NB4 (cell line): ENCODE data around the gene FCMR.

Experiments used
- DNase-seq: peaks from one replicate; pipeline ENCODE4 v3.0.0; 2010; ENCODE audit warnings: low read depth
- H3K4me3 ChIP-seq: one replicate; pipeline ENCODE4 v1.5.1; 2011; ENCODE audit warnings: mild to moderate bottlenecking, low read depth, low read length, moderate library complexity
- MYC ChIP-seq: IDR thresholded peaks from 2 replicates; pipeline ENCODE4 v1.6.1; 2011; ENCODE audit warnings: low read depth, low read length
- POLR2A ChIP-seq: IDR thresholded peaks from 2 replicates; pipeline ENCODE4 v1.6.1; 2011; ENCODE audit warnings: mild to moderate bottlenecking; ENCODE audit not compliant: insufficient read length; ENCODE audit errors: extremely low read depth
- TF ChIP-seq, protein P1 (sequence below): IDR thresholded peaks from one replicate; pipeline ENCODE4 v1.5.1; 2012; ENCODE audit warnings: low read depth, low read length
- TF ChIP-seq, protein P2 (sequence below): IDR thresholded peaks from 2 replicates; pipeline ENCODE4 v1.6.1; 2011; ENCODE audit warnings: low read depth, low read length

Gene FCMR, protein sequence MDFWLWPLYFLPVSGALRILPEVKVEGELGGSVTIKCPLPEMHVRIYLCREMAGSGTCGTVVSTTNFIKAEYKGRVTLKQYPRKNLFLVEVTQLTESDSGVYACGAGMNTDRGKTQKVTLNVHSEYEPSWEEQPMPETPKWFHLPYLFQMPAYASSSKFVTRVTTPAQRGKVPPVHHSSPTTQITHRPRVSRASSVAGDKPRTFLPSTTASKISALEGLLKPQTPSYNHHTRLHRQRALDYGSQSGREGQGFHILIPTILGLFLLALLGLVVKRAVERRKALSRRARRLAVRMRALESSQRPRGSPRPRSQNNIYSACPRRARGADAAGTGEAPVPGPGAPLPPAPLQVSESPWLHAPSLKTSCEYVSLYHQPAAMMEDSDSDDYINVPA

DNA sequence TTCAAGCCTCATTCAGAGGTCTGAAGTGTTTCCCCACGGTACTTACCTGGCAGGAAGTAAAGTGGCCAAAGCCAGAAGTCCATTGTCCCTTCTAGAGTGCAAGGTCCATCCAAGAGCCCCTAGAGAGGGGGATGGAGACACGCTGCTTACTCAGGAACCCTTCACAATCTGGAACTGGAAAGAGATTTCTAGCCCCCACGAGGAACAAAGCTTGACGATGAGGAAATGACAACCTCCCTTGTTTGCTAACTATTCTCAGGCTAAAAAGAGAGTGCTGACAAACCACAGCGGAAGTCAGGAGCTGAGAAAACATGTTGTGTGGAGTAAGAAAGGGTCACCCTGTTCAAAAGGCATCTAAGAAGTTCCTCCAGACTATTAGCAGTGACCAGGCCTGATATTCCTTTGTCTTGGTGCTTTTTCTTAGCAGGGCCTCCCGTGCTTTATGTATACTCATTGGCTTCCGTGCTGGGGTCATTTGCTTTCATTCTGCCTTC lies at the start of gene FCMR:
FCMR (minus strand) TSS at position 170 of the 494 bp plus-strand sequence; CDS start at position 83, 87 bp downstream.
- peak; percentile 63 for DNase-seq
- no peak within 1 kb of the TSS for H3K4me3 ChIP-seq
- TF ChIP-seq, protein P1, sequence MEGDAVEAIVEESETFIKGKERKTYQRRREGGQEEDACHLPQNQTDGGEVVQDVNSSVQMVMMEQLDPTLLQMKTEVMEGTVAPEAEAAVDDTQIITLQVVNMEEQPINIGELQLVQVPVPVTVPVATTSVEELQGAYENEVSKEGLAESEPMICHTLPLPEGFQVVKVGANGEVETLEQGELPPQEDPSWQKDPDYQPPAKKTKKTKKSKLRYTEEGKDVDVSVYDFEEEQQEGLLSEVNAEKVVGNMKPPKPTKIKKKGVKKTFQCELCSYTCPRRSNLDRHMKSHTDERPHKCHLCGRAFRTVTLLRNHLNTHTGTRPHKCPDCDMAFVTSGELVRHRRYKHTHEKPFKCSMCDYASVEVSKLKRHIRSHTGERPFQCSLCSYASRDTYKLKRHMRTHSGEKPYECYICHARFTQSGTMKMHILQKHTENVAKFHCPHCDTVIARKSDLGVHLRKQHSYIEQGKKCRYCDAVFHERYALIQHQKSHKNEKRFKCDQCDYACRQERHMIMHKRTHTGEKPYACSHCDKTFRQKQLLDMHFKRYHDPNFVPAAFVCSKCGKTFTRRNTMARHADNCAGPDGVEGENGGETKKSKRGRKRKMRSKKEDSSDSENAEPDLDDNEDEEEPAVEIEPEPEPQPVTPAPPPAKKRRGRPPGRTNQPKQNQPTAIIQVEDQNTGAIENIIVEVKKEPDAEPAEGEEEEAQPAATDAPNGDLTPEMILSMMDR = no peak
- TF ChIP-seq POLR2A = no peak

DNA sequence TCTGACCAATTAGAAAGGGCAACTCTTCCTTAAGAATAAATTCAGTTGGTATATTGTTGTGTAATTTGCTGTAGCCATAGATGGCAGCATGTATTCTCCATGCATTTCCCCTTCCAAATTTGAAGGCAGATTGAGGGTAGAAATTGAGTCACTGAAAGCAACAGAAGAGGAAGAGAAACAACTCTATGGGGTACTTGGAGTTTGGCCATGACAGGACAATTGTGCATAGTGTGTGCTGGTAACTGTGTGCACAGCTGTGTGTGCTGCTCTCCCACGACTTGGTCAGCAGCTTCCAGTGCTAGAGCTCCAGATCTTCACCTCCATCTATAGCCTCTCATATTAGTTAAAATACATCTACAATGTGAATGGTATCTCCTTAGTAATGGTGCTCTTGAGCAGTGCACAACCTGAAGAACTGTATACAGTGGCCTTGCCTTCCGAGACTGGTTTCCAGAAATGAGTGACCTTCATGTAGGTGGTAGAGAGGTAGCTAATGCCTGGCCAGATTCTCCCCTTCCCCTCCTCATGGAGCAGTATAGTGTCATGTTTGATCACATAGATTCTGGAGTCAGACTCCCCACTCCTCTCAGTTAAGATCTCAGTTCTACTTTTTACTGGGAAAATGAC lies 49.4 kb upstream of the FCMR start:
- DNase-seq = peak; percentile 50
- TF ChIP-seq MYC (no peak), POLR2A (no peak)
- TF ChIP-seq, protein P2, sequence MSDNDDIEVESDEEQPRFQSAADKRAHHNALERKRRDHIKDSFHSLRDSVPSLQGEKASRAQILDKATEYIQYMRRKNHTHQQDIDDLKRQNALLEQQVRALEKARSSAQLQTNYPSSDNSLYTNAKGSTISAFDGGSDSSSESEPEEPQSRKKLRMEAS = no peak
- TF ChIP-seq, protein P1 = no peak

DNA sequence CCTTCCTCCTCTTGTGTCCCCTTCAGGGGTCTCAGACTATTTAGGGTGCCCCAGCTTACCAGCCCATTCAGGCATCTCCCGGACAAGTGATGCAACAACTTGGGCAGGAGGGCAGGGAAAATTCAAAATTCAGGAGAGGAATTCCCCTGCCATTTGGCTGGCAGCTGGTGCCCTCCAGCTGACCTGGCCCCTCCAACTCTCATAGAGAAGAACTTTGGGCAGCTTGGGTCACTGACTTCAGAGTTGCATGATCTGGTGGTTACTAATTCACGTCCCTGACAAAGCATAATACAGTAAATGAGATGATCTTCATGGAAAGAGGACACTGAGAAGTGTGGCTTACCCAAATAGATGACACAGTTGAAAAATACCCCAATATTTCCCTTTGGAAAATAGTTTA lies 48.7 kb upstream of the FCMR start, which contains the start of gene FCAMR:
FCAMR (minus strand) TSS at position 15 of the 400 bp plus-strand sequence. CDS start 335 bp downstream, outside the sequence.
- DNase-seq = no peak
- no peak within 1 kb of the TSS for H3K4me3 ChIP-seq
- TF ChIP-seq POLR2A = no peak
- TF ChIP-seq, protein P2 = no peak
- TF ChIP-seq, protein P1 = no peak
- TF ChIP-seq MYC = no peak

More for the DNA sequence above, 49.4 kb upstream of the FCMR start:
- no peak overlapping the region for H3K4me3 ChIP-seq

DNA sequence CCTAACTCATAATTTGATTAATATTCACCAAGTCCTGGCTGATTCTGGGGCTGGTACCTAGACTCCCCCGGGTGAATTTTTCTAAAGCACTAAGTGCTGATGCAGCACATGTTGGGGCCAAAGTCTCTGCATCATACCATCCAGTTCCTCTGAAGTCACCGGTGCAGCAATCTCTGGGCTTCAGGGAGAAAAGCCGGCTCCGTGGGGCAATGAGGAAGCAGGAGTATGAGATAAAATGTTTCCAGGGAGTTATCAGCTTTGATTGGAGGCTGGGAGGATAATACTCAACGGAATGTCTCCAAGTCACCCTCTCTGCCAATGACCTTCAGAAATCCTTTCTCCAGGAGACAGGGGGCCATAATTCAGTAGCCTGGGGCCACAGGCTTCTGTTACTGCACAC lies 47.3 kb upstream of the FCMR start:
- TF ChIP-seq, protein P1 = no peak
- TF ChIP-seq, protein P2 = no peak
- no peak for TF ChIP-seq POLR2A
- TF ChIP-seq MYC = no peak
- no peak for DNase-seq
- no peak overlapping the region for H3K4me3 ChIP-seq

DNA sequence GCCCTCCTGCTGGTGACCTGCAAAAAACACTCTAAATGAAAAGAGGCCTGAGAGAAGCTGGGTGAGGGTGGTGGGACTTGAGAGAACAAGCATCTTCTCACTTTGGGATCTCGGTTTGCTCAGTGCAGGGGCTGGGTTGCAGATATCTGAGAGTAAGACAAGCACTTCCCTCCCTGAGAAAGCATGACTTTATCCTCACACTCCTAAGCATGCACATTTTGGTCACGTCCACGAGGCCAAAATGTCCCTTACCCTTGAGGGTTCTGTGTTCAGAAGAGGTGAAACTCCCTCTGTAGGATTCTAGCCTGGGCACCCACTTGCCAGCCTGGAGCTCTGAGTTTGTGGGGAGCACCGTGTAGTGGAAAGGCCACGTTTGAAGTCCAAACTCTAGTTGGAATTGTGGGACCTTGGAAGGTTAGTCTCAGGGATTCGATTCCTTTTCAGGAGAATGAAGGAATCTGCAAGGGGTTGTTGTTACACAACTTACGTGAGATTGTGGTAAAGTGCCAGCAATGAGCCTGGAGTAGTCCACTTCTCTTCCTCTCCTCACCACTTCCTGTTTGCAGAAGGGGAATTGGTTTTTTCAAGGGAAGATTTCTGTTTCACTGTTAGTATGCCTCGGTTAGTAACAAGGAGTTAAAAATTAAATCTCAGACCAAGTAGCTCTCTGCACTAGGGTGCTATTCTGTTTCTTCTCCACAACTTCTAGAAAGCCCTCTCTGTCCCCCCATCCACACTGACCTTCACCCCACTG lies 45.5 kb upstream of the FCMR start:
- TF ChIP-seq MYC = no peak
- TF ChIP-seq, protein P2 = no peak; the same call in 1 of the 2 replicates
- TF ChIP-seq POLR2A = no peak
- TF ChIP-seq, protein P1 = no peak
- H3K4me3 ChIP-seq = no peak overlapping the region
- DNase-seq = peak; percentile 77
